ENCODE results near the gene MAGI1. TPM values are rescaled to one million over a fixed set of nuclear protein-coding genes. Genes with fewer than 3 reads are reported as not detected.
A peak's percentile ranks its signal among the peaks of the same experiment; 100 is the strongest.
"Not testable (repeated sequence)": the region's sequence is repeated elsewhere in the genome, so short reads cannot be mapped to it uniquely, and the experiment has no call there.

The MAGI1 gene
- total and polyA plus RNA-seq, 10 donors = 3.5 to 104 (median 62.3) TPM

DNA sequence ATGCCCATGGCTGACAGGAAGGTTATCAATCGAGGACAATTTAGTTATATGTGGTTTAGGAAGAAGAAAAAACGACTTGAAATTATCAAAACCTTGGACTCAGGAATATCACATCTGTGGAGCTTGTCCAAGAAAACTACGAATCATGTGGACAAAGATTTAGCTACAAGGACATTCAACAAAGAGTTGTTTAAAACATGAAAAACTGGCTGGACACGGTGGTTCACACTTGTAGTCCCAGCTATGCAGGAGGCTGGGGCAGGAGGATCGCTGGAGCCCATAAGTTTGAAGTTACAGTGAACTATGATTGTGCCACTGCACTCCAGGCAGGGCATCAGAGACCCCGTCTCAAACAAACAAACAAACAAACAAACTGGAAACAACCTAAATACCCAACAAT is 142.4 kb downstream of the MAGI1 start:
- no peaks in the 10 kb centered on the region for H3K9me3 ChIP-seq
- no peak for DNase-seq
- peak overlapping the region in 6 of 8 donors; percentile 29 to 74 (median 54) for H3K27ac ChIP-seq
- WGBS, 5 donors = 63 to 72% (median 67%) methylated on average over 6 of the region's 6 CpGs
- no peak for TF ChIP-seq POLR2A (IDR thresholded peaks at IDR 0.05)
- no peak for TF ChIP-seq POLR2AphosphoS5 (IDR thresholded peaks at IDR 0.05)
- TF ChIP-seq, protein P1, sequence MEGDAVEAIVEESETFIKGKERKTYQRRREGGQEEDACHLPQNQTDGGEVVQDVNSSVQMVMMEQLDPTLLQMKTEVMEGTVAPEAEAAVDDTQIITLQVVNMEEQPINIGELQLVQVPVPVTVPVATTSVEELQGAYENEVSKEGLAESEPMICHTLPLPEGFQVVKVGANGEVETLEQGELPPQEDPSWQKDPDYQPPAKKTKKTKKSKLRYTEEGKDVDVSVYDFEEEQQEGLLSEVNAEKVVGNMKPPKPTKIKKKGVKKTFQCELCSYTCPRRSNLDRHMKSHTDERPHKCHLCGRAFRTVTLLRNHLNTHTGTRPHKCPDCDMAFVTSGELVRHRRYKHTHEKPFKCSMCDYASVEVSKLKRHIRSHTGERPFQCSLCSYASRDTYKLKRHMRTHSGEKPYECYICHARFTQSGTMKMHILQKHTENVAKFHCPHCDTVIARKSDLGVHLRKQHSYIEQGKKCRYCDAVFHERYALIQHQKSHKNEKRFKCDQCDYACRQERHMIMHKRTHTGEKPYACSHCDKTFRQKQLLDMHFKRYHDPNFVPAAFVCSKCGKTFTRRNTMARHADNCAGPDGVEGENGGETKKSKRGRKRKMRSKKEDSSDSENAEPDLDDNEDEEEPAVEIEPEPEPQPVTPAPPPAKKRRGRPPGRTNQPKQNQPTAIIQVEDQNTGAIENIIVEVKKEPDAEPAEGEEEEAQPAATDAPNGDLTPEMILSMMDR (IDR thresholded peaks at IDR 0.05 in 8 of 11, conservative IDR thresholded peaks at IDR 0.05 in 3 of 11) = no peak
- H3K4me3 ChIP-seq = no peak overlapping the region
- peaks cover 0 to 4% (median 0%) of the 10 kb centered on the region in 6 donors for H3K4me1 ChIP-seq
- H3K27me3 ChIP-seq (replicated peaks in 1 of 7) = no peaks in the 10 kb centered on the region
- intact Hi-C loops (cut with DNase I; ENCODE audit: low total_unique reads) = no loop called here
- H3K36me3 ChIP-seq = no peaks in the 10 kb centered on the region

DNA sequence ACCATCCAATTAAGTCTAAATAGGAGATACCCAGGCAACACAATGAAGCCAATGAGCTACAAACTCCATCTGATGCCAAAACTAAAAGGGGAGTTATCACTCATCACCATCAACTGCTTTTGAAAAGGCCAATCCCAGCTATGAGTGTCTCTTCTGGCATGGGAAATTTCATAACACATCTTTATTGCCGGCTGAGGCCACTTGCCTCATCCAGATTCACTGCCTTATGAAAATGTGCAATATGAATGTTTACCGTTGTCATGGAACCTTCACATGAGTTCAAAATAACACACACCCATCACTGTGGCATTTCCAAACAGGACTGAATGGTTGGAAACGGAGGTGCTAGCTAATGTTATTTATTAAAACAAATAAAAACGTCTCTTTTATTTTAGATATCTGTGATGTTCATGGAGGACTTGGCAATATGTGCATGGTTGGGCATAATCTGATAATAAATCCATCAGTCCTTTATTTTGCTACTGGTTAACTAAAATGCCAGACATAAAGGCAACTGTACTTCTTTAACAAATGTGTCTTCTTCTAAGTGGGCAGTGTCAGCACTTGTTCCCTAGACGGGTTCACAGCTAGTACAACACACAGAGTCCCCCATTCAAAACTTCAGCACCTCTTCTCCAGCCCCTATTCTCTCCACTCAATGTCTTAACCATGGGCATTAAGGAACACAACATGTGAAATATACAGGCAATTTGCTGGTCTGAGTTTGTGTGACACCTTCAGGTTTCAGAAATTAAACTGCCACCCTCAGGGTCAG is 143.9 kb downstream of the MAGI1 start:
- 74 to 85% (median 81%) methylated on average over 5 of the region's 5 CpGs for WGBS, 5 donors
- Histone ChIP-seq H3K27me3 (replicated peaks in 1 of 7) (no peaks in the 10 kb centered on the region), H3K4me1 (no peaks in the 10 kb centered on the region), H3K27ac (peak overlapping the region in 4 of 8 donors; percentile 48 to 74 (median 62)), H3K9me3 (no peaks in the 10 kb centered on the region), H3K4me3 (no peak overlapping the region), H3K36me3 (no peaks in the 10 kb centered on the region)
- no peak for TF ChIP-seq POLR2AphosphoS5 (IDR thresholded peaks at IDR 0.05)
- no peak for TF ChIP-seq POLR2A (IDR thresholded peaks at IDR 0.05)
- TF ChIP-seq, protein P1 (IDR thresholded peaks at IDR 0.05 in 8 of 11, conservative IDR thresholded peaks at IDR 0.05 in 3 of 11) = no peak
- no peak for DNase-seq
- intact Hi-C loops (cut with DNase I; ENCODE audit: low total_unique reads) = no loop called here

DNA sequence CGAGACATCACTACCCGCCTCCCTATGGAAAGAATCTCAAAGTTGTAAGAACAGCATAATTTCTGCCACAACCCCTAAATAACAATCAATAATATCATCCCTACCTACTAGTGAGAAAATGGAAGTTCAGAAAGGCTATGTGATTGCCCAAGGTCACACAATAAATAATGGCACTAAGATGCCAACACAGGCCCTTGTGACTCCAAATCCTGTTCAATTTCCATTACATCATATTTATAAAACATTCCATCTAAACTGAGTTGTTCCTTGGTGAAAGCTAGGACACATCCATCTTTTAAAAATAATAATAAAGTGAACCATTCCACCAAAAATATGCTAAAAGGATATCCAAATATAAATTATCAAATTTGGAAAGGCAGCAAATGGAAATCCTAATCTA is 144.6 kb downstream of the MAGI1 start:
- intact Hi-C loops (cut with DNase I; ENCODE audit: low total_unique reads) = no loop called here
- Histone ChIP-seq H3K36me3 (no peaks in the 10 kb centered on the region), H3K27me3 (replicated peaks in 1 of 7) (no peaks in the 10 kb centered on the region), H3K4me1 (no peaks in the 10 kb centered on the region), H3K9me3 (no peaks in the 10 kb centered on the region), H3K27ac (peak overlapping the region in 2 of 8 donors; percentile 71 to 74), H3K4me3 (no peak overlapping the region)
- no peak for DNase-seq
- TF ChIP-seq, protein P1 (IDR thresholded peaks at IDR 0.05 in 8 of 11, conservative IDR thresholded peaks at IDR 0.05 in 3 of 11) = no peak
- TF ChIP-seq POLR2AphosphoS5 (IDR thresholded peaks at IDR 0.05) (no peak), POLR2A (IDR thresholded peaks at IDR 0.05) (no peak)
- WGBS, 5 donors = 80 to 95% (median 89%) methylated on average over 2 of the region's 2 CpGs

DNA sequence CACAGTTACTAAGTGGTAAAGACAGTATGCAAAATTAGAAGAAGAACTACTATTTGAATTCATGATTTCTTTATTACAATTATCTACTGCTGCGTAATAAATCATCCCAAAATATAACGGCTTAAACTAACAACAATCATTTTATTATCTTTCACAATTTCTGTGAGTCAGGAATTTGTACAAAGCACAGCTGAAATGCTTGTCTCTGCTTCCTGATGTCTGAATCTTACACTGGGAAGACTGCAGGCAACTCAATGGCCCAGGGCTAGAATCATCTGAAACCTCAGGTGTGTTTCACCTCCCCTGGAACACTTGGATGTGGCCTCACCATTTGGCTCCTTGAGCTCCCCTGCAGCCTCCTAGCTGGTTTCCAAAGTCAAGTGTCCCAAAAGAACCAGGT is 145.1 kb downstream of the MAGI1 start:
- no peak overlapping the region for H3K4me3 ChIP-seq
- 76 to 87% (median 83%) methylated on average over 2 of the region's 2 CpGs for WGBS, 5 donors
- intact Hi-C loops (cut with DNase I; ENCODE audit: low total_unique reads) = no loop called here
- no peaks in the 10 kb centered on the region for H3K4me1 ChIP-seq
- no peaks in the 10 kb centered on the region for H3K9me3 ChIP-seq
- no peaks in the 10 kb centered on the region for H3K27me3 ChIP-seq (replicated peaks in 1 of 7)
- no peak for DNase-seq
- no peak for TF ChIP-seq POLR2A (IDR thresholded peaks at IDR 0.05)
- no peak for TF ChIP-seq POLR2AphosphoS5 (IDR thresholded peaks at IDR 0.05)
- TF ChIP-seq, protein P1 (IDR thresholded peaks at IDR 0.05 in 8 of 11, conservative IDR thresholded peaks at IDR 0.05 in 3 of 11) = no peak
- no peaks in the 10 kb centered on the region for H3K36me3 ChIP-seq
- peak overlapping the region in 2 of 8 donors; percentile 7 to 71 for H3K27ac ChIP-seq

DNA sequence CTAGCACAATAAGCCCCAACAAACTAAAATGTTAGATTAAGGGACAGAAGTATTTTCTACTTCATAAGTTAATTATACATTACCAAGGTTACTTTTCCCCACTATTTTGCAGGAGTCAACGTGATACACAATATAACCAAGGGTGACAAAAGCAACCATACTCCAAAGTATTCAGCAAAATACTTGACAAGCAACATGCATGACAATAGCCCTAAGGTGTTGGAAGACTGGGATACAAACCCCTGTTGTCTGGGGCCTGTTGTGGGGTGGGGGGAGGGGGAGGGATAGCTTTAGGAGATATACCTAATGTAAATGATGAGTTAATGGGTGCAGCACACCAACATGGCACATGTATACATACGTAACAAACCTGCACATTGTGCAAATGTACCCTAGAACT is 147.2 kb downstream of the MAGI1 start:
- H3K4me1 ChIP-seq; H3K27me3 ChIP-seq (replicated peaks in 1 of 7); H3K9me3 ChIP-seq; DNase-seq; H3K4me3 ChIP-seq; intact Hi-C loops (cut with DNase I; ENCODE audit: low total_unique reads); H3K27ac ChIP-seq; H3K36me3 ChIP-seq: not testable (repeated sequence)
- WGBS, 5 donors = 76 to 94% (median 91%) methylated on average over 2 of the region's 2 CpGs
